Endothelial cell (in vitro differentiated cells): Measurements from ENCODE around the gene ITPK1. TPM values are rescaled to one million over a fixed set of nuclear protein-coding genes. Genes with fewer than 3 reads are reported as not detected.
A peak's percentile ranks its signal among the peaks of the same experiment; 100 is the strongest.

Source experiments
- DNase-seq: peaks from one replicate; pipeline ENCODE4 v3.0.0; 2021; ENCODE audit warnings: low spot score
- H3K27ac Mint-ChIP-seq: one replicate; pipeline ENCODE4 v1.8.0; 2021; ENCODE audit warnings: mixed read lengths, inconsistent platforms; ENCODE audit not compliant: unreplicated experiment
- H3K27me3 Mint-ChIP-seq: one replicate; pipeline ENCODE4 v1.8.0; 2021; ENCODE audit warnings: mild to moderate bottlenecking, moderate library complexity, mixed read lengths, inconsistent platforms; ENCODE audit not compliant: unreplicated experiment
- H3K36me3 Mint-ChIP-seq: one replicate; pipeline ENCODE4 v1.8.0; 2021; ENCODE audit warnings: mild to moderate bottlenecking, low read depth, mixed read lengths, inconsistent platforms; ENCODE audit not compliant: unreplicated experiment
- H3K4me1 Mint-ChIP-seq: one replicate; pipeline ENCODE4 v1.8.0; 2021; ENCODE audit warnings: mild to moderate bottlenecking, mixed read lengths, inconsistent platforms; ENCODE audit not compliant: unreplicated experiment
- H3K4me3 Mint-ChIP-seq: one replicate; pipeline ENCODE4 v1.8.0; 2021; ENCODE audit warnings: mild to moderate bottlenecking, mixed read lengths, inconsistent platforms; ENCODE audit not compliant: unreplicated experiment
- H3K9me3 Mint-ChIP-seq: one replicate; pipeline ENCODE4 v1.8.0; 2021; ENCODE audit warnings: mixed read lengths, inconsistent platforms; ENCODE audit not compliant: unreplicated experiment
- total RNA-seq: library from RNA; stranded (reverse); fragmentation: NEBNext Ultra II Directional; extraction: Animal tissue kit (Norgen Biotek cat#: 25700); gene quantifications from one replicate; pipeline ENCODE4 v1.2.1, GENCODE V29; 2021; ENCODE audit not compliant: unreplicated experiment
- TF ChIP-seq, protein P1 (sequence below): fragments of 200-600 bp; sonication (generic); IDR thresholded peaks from one replicate; pipeline ENCODE4 v1.5.0; 2021; ENCODE audit warnings: antibody characterized with exemption; ENCODE audit not compliant: unreplicated experiment

Gene ITPK1
- total RNA-seq, 1 donor from 2014 or later: 39.2 TPM

GRCh38 chr14:93090826-93091555 is 24.7 kb downstream of the ITPK1 start:
- Mint-ChIP-seq H3K36me3 (peaks cover 3% of the 10 kb centered on the region), H3K9me3 (no peaks in the 10 kb centered on the region), H3K27ac (peak overlapping the region; percentile 37), H3K27me3 (peaks cover 13% of the 10 kb centered on the region), H3K4me1 (peaks cover 11% of the 10 kb centered on the region), H3K4me3 (no peak overlapping the region)
- DNase-seq: no peak
- TF ChIP-seq, protein P1, sequence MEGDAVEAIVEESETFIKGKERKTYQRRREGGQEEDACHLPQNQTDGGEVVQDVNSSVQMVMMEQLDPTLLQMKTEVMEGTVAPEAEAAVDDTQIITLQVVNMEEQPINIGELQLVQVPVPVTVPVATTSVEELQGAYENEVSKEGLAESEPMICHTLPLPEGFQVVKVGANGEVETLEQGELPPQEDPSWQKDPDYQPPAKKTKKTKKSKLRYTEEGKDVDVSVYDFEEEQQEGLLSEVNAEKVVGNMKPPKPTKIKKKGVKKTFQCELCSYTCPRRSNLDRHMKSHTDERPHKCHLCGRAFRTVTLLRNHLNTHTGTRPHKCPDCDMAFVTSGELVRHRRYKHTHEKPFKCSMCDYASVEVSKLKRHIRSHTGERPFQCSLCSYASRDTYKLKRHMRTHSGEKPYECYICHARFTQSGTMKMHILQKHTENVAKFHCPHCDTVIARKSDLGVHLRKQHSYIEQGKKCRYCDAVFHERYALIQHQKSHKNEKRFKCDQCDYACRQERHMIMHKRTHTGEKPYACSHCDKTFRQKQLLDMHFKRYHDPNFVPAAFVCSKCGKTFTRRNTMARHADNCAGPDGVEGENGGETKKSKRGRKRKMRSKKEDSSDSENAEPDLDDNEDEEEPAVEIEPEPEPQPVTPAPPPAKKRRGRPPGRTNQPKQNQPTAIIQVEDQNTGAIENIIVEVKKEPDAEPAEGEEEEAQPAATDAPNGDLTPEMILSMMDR: no peak

DNA sequence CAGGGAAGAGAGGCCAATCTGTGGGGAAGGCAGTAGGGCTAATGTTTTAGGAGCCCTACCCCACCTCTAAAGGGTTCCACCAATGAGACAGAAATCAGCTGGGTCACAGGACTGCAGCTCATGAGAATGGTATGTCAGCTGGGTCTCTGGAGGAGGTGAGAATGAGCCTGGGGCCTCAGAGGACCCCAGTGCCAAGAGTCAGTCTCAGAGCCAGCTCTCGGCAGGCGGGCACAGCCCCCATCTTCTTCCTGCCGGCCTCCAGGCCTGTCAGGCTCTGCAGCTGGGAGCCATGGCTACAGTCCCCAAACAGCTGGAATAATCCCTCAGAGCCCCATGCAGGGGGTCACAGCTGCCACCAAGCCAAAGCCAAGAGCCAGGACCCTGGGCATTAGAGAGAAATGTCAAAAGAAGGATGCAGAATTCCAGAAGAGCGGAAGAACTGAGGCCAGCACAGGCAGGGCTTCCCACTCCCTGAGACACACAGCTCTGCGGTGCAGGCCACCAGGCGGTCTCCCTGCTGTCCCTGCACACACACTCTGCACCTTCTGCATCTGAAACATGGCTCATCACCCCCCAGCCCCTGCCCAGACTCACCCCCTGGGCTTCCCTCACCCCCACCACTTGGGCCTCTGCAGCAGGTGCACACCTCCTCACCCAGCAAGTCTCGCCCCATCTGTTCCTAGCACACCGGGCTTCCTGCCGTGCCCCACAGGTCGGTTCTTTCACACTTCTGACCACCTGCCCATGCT is 26.0 kb downstream of the ITPK1 start:
- Mint-ChIP-seq H3K27ac (no peak overlapping the region), H3K36me3 (no peaks in the 10 kb centered on the region), H3K9me3 (no peaks in the 10 kb centered on the region), H3K27me3 (peaks cover 7% of the 10 kb centered on the region), H3K4me1 (peaks cover 13% of the 10 kb centered on the region), H3K4me3 (no peak overlapping the region)
- no peak for DNase-seq
- TF ChIP-seq, protein P1: no peak

DNA sequence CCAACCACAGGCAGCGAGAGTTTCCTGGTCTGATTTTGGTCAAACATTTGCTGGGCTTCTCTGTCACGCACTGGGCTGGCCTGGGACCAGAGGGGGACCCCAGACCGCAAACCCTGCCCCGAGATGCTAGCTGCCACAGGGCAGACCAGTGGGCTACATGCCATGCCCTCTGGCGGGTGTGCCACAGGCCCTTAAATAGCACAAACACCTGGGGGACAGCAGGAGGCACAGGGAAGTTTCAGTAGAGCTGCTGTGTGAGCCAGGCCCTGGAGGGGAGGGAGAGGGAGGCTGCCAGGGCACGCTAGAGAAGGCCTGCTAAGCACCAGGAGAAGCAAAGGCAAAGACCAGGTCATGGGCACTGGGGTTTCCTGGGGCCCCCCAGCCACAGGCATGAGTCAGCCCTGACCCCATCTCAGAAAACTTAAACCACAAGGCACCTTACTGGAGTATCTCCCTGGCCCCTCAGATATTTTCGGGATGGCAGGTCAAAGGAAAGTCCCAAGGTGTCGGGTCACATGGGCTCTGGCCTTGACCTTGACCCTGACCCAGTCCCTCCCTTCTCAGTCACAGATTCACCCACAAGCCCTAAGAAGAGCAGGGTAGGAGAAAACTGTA is 29.2 kb downstream of the ITPK1 start:
- H3K36me3 Mint-ChIP-seq: peaks cover 3% of the 10 kb centered on the region
- H3K4me3 Mint-ChIP-seq: no peak overlapping the region
- TF ChIP-seq, protein P1: no peak
- peaks cover 13% of the 10 kb centered on the region for H3K4me1 Mint-ChIP-seq
- no peak for DNase-seq
- H3K27ac Mint-ChIP-seq: no peak overlapping the region
- peaks cover 6% of the 10 kb centered on the region for H3K27me3 Mint-ChIP-seq
- no peaks in the 10 kb centered on the region for H3K9me3 Mint-ChIP-seq

GRCh38 chr14:93085911-93086310 is 29.8 kb downstream of the ITPK1 start:
- Mint-ChIP-seq H3K27ac (no peak overlapping the region), H3K4me1 (peaks cover 8% of the 10 kb centered on the region)
- no peak for DNase-seq

More at GRCh38 chr14:93085911-93086310, 29.8 kb downstream of the ITPK1 start:
- peaks cover 6% of the 10 kb centered on the region for H3K27me3 Mint-ChIP-seq
- H3K36me3 Mint-ChIP-seq: peaks cover 3% of the 10 kb centered on the region
- TF ChIP-seq, protein P1: no peak
- no peaks in the 10 kb centered on the region for H3K9me3 Mint-ChIP-seq
- no peak overlapping the region for H3K4me3 Mint-ChIP-seq
